ENCODE measurements around the gene METTL5.

GRCh38 chr2:169782513-169782912 is 42.2 kb downstream of the METTL5 start:
- no peak for TF ChIP-seq CTCF (IDR thresholded peaks at IDR 0.05; ENCODE audit: insufficient read depth, low read depth, low read length)
- TF ChIP-seq EZH2 (IDR thresholded peaks at IDR 0.05; ENCODE audit: insufficient read depth, low read length): no peak

All from astrocyte (in vitro differentiated cells and primary cell).